Measurements from ENCODE around the gene PTH2.

Gene PTH2

GRCh38 chr19:49431330-49431749, 8.1 kb upstream of the PTH2 start:
- Histone ChIP-seq H3K27me3 (peaks cover 100% of the 10 kb centered on the region), H3K4me1 (ENCODE audit: control insufficient read depth in 1 of 2, insufficient read depth in 1 of 2, low read depth in 1 of 2, low read length in 1 of 2) (no peaks in the 10 kb centered on the region), H3K4me3 (ENCODE audit: low read depth in 1 of 2, low read length in 1 of 2) (no peak overlapping the region), H3K36me3 (no peaks in the 10 kb centered on the region), H3K9me3 (no peaks in the 10 kb centered on the region), H3K27ac (no peak overlapping the region)
- TF ChIP-seq CTCF (IDR thresholded peaks at IDR 0.05), result no peak

- Histone ChIP-seq H3K27ac (no peak overlapping the region), H3K9me3 (no peaks in the 10 kb centered on the region), H3K4me1 (ENCODE audit: control insufficient read depth in 1 of 2, insufficient read depth in 1 of 2, low read depth in 1 of 2, low read length in 1 of 2) (no peaks in the 10 kb centered on the region), H3K4me3 (ENCODE audit: low read depth in 1 of 2, low read length in 1 of 2) (no peak overlapping the region), H3K27me3 (peaks cover 100% of the 10 kb centered on the region), H3K36me3 (no peaks in the 10 kb centered on the region)
- TF ChIP-seq CTCF (IDR thresholded peaks at IDR 0.05), result no peak
These were observed 7.6 kb upstream of the PTH2 start for GRCh38 chr19:49430678-49431329.

GRCh38 chr19:49430172-49430677, 7.0 kb upstream of the PTH2 start:
- H3K4me1 ChIP-seq (ENCODE audit: control insufficient read depth in 1 of 2, insufficient read depth in 1 of 2, low read depth in 1 of 2, low read length in 1 of 2), result no peaks in the 10 kb centered on the region
- no peaks in the 10 kb centered on the region for H3K9me3 ChIP-seq
- no peak overlapping the region for H3K4me3 ChIP-seq (ENCODE audit: low read depth in 1 of 2, low read length in 1 of 2)
- no peak for TF ChIP-seq CTCF (IDR thresholded peaks at IDR 0.05)
- H3K36me3 ChIP-seq, result no peaks in the 10 kb centered on the region
- no peak overlapping the region for H3K27ac ChIP-seq
- peaks cover 100% of the 10 kb centered on the region for H3K27me3 ChIP-seq

- Histone ChIP-seq H3K27ac (no peak overlapping the region), H3K27me3 (peaks cover 100% of the 10 kb centered on the region), H3K36me3 (no peaks in the 10 kb centered on the region), H3K4me3 (ENCODE audit: low read depth in 1 of 2, low read length in 1 of 2) (no peak overlapping the region), H3K4me1 (ENCODE audit: control insufficient read depth in 1 of 2, insufficient read depth in 1 of 2, low read depth in 1 of 2, low read length in 1 of 2) (no peaks in the 10 kb centered on the region), H3K9me3 (no peaks in the 10 kb centered on the region)
- TF ChIP-seq CTCF (IDR thresholded peaks at IDR 0.05), result no peak
These were observed 5.6 kb upstream of the PTH2 start for GRCh38 chr19:49428547-49429451.

- Histone ChIP-seq H3K27ac (no peak overlapping the region), H3K4me3 (ENCODE audit: low read depth in 1 of 2, low read length in 1 of 2) (no peak overlapping the region)
- TF ChIP-seq CTCF (IDR thresholded peaks at IDR 0.05), result no peak
These were observed 4.8 kb upstream of the PTH2 start for GRCh38 chr19:49427855-49428546.

More at GRCh38 chr19:49427855-49428546, 4.8 kb upstream of the PTH2 start:
- Histone ChIP-seq H3K9me3 (no peaks in the 10 kb centered on the region), H3K27me3 (peaks cover 100% of the 10 kb centered on the region), H3K36me3 (no peaks in the 10 kb centered on the region), H3K4me1 (ENCODE audit: control insufficient read depth in 1 of 2, insufficient read depth in 1 of 2, low read depth in 1 of 2, low read length in 1 of 2) (peaks cover 0 to 5% of the 10 kb centered on the region in 2 experiments)

Data from neutrophil (primary cell).